A673 (cell line): ENCODE results near the gene EZH1.

Source experiments
- CTCF ChIP-seq: fragments of 300-800, 200-600 bp; sonication (generic); conservative IDR thresholded peaks from 2 replicates; pipeline ENCODE4 v1.5.1; 2017; ENCODE audit warnings: low read depth, mild to moderate bottlenecking, antibody characterized with exemption, low read length, moderate library complexity, mixed read lengths
- EZH2 ChIP-seq: fragments of 200-600 bp; sonication (generic); IDR thresholded peaks from 2 replicates; pipeline ENCODE4 v1.6.1; 2017; ENCODE audit warnings: borderline replicate concordance, low read depth, mild to moderate bottlenecking, mixed read lengths, antibody characterized with exemption, low read length; ENCODE audit not compliant: poor library complexity, severe bottlenecking

GRCh38 chr17:42684929-42685556, 59.8 kb downstream of the EZH1 start:
- TF ChIP-seq CTCF (no peak), EZH2 (no peak)
